Measurements from ENCODE around the gene MGLL.

The MGLL gene

DNA sequence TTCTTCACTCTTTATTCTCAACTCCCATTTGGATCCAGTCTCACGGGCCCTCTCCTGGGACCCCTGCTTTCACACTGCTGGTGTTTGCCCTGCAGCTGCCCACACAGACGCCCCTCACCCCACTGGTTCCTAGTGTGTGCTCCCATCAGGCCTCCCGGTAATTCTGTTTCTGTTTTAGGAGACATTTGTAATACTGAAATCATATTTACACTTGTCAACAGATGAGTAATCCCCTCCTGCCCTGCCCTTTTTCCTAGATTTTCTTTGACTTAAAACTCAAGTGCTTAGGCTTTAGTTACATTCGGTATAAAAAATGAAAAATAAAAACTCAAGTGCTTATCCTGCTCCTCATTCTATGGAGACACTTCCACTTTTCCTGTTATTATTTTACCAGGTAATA is 167.9 kb downstream of the MGLL start:
- H3K4me3 ChIP-seq (ENCODE audit: low read length) = no peak overlapping the region
- H3K4me1 ChIP-seq (ENCODE audit: control insufficient read depth, insufficient read depth, low read length) = peaks cover 5% of the 10 kb centered on the region
- H3K27me3 ChIP-seq (ENCODE audit: control insufficient read depth, insufficient read depth, low read length) = no peaks in the 10 kb centered on the region
- H3K36me3 ChIP-seq (ENCODE audit: control insufficient read depth, insufficient read depth, low read length) = no peaks in the 10 kb centered on the region
- no peak overlapping the region for H3K9ac ChIP-seq (ENCODE audit: low read length)
- H3K9me3 ChIP-seq (ENCODE audit: control insufficient read depth, low read length) = no peaks in the 10 kb centered on the region

DNA sequence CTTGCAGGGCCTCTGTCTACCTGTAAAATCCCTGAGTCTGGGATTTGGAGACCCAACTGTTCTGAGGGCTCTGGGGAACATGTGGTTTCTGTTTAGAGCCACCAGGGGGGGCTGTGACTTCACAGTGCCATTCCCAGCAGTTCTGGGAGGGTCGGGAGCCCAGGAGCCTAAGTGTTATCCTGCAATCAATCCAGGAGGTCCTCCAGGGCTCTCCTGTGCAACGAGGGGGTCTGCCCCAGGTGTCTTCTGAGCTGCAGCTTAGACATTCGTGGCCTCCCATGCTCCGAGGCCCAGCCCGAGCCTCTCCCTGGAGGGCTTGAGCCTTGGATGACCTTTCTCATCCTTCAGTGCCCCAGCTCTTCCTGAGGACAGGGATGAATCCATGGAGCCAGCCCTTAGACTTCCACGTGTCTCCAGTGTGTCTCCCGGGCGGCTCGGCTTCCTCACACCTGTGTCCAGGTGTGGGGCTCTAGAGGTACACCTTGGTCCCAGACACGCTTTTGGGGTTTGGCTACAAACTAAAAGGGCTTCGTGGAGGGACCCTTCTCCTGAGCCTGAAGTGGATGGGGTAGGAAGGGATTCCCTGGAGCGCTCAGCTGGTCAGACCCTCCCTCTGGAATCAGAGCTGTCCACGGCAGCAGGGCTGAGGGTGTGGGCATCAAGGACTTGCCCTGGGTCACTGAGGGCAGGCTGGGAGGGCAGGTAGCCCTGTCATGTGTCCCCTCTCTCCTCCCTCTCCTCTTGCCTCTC is 169.9 kb downstream of the MGLL start:
- H3K4me1 ChIP-seq (ENCODE audit: control insufficient read depth, insufficient read depth, low read length) = peaks cover 5% of the 10 kb centered on the region
- no peaks in the 10 kb centered on the region for H3K27me3 ChIP-seq (ENCODE audit: control insufficient read depth, insufficient read depth, low read length)
- H3K36me3 ChIP-seq (ENCODE audit: control insufficient read depth, insufficient read depth, low read length) = no peaks in the 10 kb centered on the region
- no peaks in the 10 kb centered on the region for H3K9me3 ChIP-seq (ENCODE audit: control insufficient read depth, low read length)
- H3K4me3 ChIP-seq (ENCODE audit: low read length) = no peak overlapping the region
- H3K9ac ChIP-seq (ENCODE audit: low read length) = no peak overlapping the region

DNA sequence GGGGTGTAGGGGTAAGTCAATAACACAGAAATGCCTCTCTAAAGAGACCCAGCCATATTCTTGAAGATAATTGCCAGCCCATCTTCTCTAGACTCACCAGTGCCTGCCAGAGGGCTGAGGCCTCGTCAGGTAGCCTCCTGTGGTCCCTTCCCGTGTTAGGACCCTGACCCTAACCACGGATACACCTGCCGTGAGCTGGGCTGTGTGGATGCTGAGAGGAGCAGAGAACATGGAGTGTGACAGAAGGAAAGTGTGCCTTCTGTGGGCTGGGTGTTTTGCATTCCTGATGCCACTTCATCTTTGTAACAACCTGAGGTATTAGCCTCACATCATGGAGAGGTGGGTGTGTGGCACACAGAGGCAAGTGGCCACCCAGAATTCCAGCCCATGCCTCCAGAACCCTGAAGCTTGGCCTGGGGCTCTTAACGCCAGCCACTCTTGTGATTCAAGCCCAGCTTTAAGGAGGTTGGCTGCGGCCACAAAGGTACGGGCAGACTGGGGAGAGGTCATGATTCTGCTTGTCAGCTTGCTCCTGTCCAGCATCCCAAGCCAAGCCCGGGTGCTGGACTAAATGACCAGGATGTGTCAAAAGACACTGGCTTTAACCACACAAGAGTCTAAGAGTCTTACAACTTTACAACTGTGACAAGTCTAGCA is 170.7 kb downstream of the MGLL start:
- Histone ChIP-seq H3K4me3 (ENCODE audit: low read length) (no peak overlapping the region), H3K4me1 (ENCODE audit: control insufficient read depth, insufficient read depth, low read length) (peaks cover 5% of the 10 kb centered on the region), H3K9ac (ENCODE audit: low read length) (no peak overlapping the region), H3K36me3 (ENCODE audit: control insufficient read depth, insufficient read depth, low read length) (no peaks in the 10 kb centered on the region), H3K9me3 (ENCODE audit: control insufficient read depth, low read length) (no peaks in the 10 kb centered on the region), H3K27me3 (ENCODE audit: control insufficient read depth, insufficient read depth, low read length) (no peaks in the 10 kb centered on the region)

DNA sequence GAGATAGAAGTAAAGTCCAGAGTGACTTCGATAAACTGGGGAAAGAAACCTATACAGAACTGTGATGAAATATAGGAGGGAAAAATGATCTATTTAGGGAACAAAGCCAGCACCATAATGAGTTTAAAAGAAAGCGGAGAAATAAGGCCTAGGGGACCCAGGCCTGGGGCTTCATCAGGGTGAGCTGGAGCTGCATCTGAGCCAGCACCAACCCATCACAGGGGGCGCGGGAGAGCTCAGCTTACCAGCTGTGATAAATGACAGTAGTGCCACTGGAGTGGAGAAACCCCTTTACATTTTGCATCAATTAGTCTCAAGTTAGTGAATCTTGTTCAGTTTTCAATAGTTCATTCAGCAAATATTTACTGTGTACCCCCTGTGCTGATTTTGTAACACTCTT is 172.1 kb downstream of the MGLL start:
- Histone ChIP-seq H3K4me3 (ENCODE audit: low read length) (no peak overlapping the region), H3K9ac (ENCODE audit: low read length) (no peak overlapping the region), H3K9me3 (ENCODE audit: control insufficient read depth, low read length) (no peaks in the 10 kb centered on the region), H3K36me3 (ENCODE audit: control insufficient read depth, insufficient read depth, low read length) (no peaks in the 10 kb centered on the region), H3K4me1 (ENCODE audit: control insufficient read depth, insufficient read depth, low read length) (peaks cover 5% of the 10 kb centered on the region), H3K27me3 (ENCODE audit: control insufficient read depth, insufficient read depth, low read length) (no peaks in the 10 kb centered on the region)

DNA sequence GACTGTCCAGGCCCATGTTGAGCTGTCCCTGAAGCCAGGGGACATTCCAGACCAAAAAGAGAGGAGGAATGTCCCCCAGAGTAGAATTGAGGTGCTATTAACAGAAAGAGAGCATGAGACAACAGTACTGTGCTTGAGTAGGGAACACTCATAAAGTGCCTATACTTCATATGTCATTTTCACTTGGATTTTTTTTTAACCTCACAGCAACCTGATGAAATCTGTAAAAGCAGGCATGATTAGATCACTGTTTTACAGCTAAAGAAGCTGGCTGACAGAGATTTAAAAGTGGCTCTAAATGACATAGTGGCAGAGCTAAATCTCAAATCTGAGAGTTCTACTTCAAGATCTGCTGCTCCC is 174.5 kb downstream of the MGLL start:
- no peak overlapping the region for H3K9ac ChIP-seq (ENCODE audit: low read length)
- H3K9me3 ChIP-seq (ENCODE audit: control insufficient read depth, low read length) = no peaks in the 10 kb centered on the region
- no peaks in the 10 kb centered on the region for H3K36me3 ChIP-seq (ENCODE audit: control insufficient read depth, insufficient read depth, low read length)
- H3K4me1 ChIP-seq (ENCODE audit: control insufficient read depth, insufficient read depth, low read length) = no peaks in the 10 kb centered on the region
- H3K4me3 ChIP-seq (ENCODE audit: low read length) = no peak overlapping the region
- no peaks in the 10 kb centered on the region for H3K27me3 ChIP-seq (ENCODE audit: control insufficient read depth, insufficient read depth, low read length)

DNA sequence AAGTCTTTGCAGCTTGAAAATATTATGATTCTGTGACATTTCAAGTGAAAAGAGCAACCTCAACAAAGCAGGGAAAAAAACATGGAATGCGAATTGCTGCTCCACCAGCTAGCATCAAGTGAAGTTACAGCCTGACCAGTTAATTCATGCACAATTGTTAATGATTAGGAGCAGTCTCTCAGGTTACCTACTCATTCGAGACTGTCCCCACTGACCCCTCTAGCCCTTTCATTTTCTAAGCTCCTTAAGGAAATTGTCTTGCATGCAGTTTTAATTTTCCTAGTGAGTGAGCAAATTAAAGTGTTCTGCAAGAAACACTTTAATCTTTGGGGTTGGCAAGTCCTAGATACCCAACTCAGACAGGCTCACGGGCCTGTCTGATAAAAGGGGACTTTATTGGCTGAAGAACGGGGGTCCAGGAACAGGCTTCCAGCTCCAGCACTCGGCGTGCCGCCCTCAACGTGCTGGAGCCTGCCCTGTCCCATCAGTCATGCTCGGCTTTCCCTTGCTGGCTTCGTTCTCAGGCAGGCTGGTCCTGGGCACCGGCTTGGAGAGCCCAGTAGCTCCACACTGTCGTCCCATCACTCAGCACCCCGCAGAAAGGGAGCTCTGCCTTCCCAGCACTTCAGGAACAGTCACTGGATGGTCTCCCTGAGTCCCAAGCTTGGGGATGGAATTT is 175.0 kb downstream of the MGLL start:
- no peak overlapping the region for H3K9ac ChIP-seq (ENCODE audit: low read length)
- no peaks in the 10 kb centered on the region for H3K9me3 ChIP-seq (ENCODE audit: control insufficient read depth, low read length)
- no peaks in the 10 kb centered on the region for H3K4me1 ChIP-seq (ENCODE audit: control insufficient read depth, insufficient read depth, low read length)
- H3K4me3 ChIP-seq (ENCODE audit: low read length) = no peak overlapping the region
- no peaks in the 10 kb centered on the region for H3K27me3 ChIP-seq (ENCODE audit: control insufficient read depth, insufficient read depth, low read length)
- no peaks in the 10 kb centered on the region for H3K36me3 ChIP-seq (ENCODE audit: control insufficient read depth, insufficient read depth, low read length)

DNA sequence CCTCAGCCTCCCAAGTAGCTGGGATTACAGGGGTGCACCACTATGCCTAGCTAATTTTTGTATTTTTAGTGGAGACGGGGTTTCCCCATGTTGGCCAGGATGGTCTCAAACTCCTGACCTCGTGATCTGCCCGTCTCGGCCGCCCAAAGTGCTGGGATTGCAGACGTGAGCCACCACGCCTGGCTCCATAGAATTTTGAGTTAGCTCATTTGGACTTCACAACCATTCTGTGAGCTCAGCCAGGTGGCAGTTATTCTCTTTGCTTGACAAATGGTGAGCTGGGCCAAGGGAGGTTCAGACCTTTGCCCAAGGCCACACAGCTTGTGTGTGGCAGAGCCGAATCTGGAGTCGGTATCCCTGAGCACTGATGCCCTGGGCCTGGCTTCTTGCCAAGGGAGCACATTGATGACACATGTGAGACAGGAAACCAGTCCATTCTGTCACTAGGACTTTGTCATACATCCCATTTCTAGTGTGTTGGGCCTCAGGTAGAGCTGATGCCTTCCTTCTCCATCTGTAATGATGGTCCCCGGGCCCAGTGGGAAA is 175.7 kb downstream of the MGLL start:
- Histone ChIP-seq H3K4me1 (ENCODE audit: control insufficient read depth, insufficient read depth, low read length) (no peaks in the 10 kb centered on the region), H3K9ac (ENCODE audit: low read length) (no peak overlapping the region), H3K27me3 (ENCODE audit: control insufficient read depth, insufficient read depth, low read length) (no peaks in the 10 kb centered on the region), H3K9me3 (ENCODE audit: control insufficient read depth, low read length) (no peaks in the 10 kb centered on the region), H3K36me3 (ENCODE audit: control insufficient read depth, insufficient read depth, low read length) (no peaks in the 10 kb centered on the region), H3K4me3 (ENCODE audit: low read length) (no peak overlapping the region)

DNA sequence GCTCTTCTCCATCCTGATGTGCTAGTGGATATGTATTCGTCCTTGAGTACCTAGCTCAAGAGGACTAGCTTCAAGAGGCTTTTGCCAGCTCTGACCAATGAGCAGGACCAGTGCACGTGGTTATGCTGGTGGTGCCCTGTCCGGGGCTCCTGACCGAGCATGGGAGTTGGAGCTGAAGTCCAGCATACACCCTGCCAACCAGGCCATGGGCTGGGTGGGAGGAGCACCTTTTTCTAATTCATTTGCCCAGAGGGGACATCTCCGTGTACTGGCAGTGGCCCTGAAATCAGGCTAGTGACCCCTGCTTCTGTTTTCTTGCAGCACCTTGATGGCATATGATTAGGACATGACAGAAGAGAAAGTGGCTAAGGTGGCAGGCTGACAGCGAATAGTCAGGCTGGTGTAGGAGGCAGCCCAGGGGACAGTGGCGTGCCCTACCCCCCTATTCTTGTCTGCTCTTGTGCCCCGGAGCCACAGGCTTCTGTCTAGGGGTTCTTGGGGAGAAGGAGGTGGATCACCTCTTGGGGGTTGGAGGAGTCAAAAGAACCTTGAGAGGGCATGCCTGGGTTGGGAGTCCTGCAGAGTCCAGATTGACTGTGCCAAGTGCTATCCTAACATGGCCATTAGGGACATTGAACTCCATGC is 176.8 kb downstream of the MGLL start:
- no peak overlapping the region for H3K9ac ChIP-seq (ENCODE audit: low read length)
- H3K9me3 ChIP-seq (ENCODE audit: control insufficient read depth, low read length) = no peaks in the 10 kb centered on the region
- H3K27me3 ChIP-seq (ENCODE audit: control insufficient read depth, insufficient read depth, low read length) = no peaks in the 10 kb centered on the region
- H3K4me1 ChIP-seq (ENCODE audit: control insufficient read depth, insufficient read depth, low read length) = no peaks in the 10 kb centered on the region
- no peaks in the 10 kb centered on the region for H3K36me3 ChIP-seq (ENCODE audit: control insufficient read depth, insufficient read depth, low read length)
- no peak overlapping the region for H3K4me3 ChIP-seq (ENCODE audit: low read length)

DNA sequence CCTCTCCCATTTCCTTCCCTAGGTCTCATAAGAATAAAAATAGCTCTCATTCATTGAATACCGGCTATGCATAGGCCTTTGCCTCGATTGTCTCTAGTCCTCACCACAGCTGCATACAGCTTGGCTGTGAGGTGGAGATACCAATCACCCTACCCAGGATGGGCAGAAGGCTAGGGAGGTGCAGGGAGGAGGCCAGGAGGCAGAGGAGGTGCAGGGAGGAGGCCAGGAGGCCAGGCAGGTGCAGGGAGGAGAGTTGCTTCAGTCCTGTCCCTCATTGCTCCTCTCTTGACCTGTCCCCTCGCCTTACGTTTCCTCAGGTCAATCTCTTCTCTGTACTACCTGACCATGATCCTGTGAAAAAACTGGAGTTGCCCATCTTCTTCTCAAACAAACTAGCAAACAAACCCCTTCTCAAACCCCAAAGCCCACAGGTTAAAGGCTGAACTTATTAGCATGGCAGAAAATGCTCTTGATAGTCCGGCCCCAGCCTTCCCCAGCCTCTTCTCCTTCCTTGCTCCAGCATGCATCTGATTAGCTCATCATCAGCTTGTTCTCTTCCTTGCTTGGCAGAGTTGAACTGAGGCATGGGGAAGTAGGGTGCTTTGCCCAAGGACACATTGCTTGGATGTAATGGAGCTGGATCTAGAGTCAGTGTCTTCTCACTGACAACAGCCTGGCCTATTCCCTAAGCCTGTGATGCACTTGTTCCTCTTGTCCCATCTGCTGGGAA is 177.5 kb downstream of the MGLL start:
- H3K9ac ChIP-seq (ENCODE audit: low read length) = no peak overlapping the region
- no peaks in the 10 kb centered on the region for H3K36me3 ChIP-seq (ENCODE audit: control insufficient read depth, insufficient read depth, low read length)
- H3K27me3 ChIP-seq (ENCODE audit: control insufficient read depth, insufficient read depth, low read length) = no peaks in the 10 kb centered on the region
- H3K9me3 ChIP-seq (ENCODE audit: control insufficient read depth, low read length) = no peaks in the 10 kb centered on the region
- no peak overlapping the region for H3K4me3 ChIP-seq (ENCODE audit: low read length)
- no peaks in the 10 kb centered on the region for H3K4me1 ChIP-seq (ENCODE audit: control insufficient read depth, insufficient read depth, low read length)

DNA sequence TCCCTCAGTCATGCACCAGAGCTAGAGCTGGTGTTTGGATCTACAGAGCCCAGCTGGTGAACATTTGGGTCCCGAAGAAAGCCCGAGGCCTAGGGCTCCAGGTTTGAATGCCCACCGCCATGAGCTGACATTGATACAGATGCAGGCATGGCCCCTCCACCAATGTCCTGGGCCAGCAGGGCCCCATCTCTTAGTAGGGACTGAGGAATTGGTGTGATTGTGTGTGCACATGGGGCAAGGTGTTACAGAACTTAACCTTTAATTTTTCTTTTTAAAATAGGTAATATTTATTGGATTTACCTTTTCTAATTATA is 182.3 kb downstream of the MGLL start:
- Histone ChIP-seq H3K9ac (ENCODE audit: low read length) (no peak overlapping the region), H3K36me3 (ENCODE audit: control insufficient read depth, insufficient read depth, low read length) (no peaks in the 10 kb centered on the region), H3K4me3 (ENCODE audit: low read length) (no peak overlapping the region), H3K27me3 (ENCODE audit: control insufficient read depth, insufficient read depth, low read length) (no peaks in the 10 kb centered on the region), H3K9me3 (ENCODE audit: control insufficient read depth, low read length) (no peaks in the 10 kb centered on the region), H3K4me1 (ENCODE audit: control insufficient read depth, insufficient read depth, low read length) (no peaks in the 10 kb centered on the region)

DNA sequence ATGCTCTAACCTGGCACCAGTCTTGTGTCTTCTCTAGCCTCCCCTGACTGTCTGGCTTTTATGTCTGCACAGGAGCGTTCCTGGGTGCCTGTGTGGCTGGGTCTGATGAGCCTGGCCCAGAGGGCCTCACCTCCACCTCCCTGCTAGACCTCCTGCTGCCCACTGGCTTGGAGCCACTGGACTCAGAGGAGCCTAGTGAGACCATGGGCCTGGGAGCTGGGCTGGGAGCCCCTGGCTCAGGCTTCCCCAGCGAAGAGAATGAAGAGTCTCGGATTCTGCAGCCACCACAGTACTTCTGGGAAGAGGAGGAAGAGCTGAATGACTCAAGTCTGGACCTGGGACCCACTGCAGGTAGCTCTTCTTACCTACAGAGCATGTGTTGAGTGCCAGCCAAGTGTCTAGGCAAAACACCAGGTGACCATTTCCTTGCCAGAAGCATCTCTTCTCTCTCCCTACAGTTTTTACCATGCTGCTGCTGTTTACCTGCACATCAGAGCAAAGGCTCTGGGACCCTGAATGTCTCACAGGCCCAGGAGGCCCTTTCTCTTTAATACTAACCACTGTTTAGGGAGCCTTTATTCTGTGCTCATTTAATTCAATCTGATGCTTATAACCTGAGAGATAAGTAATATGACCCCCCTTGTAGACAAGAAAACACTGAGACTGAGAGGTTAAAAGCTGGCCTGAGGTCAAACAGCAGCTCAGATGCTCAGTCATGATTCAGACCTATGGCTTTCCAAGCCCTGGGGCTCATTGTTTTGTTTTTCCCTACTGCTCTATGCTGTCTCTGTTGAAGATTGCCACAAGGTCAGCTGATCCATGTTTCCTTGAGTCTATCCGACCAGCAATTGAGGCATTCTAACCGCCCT is 182.9 kb downstream of the MGLL start:
- Histone ChIP-seq H3K36me3 (ENCODE audit: control insufficient read depth, insufficient read depth, low read length) (no peaks in the 10 kb centered on the region), H3K4me1 (ENCODE audit: control insufficient read depth, insufficient read depth, low read length) (no peaks in the 10 kb centered on the region), H3K9me3 (ENCODE audit: control insufficient read depth, low read length) (no peaks in the 10 kb centered on the region), H3K9ac (ENCODE audit: low read length) (no peak overlapping the region), H3K27me3 (ENCODE audit: control insufficient read depth, insufficient read depth, low read length) (no peaks in the 10 kb centered on the region), H3K4me3 (ENCODE audit: low read length) (no peak overlapping the region)
